KOPT-K1 (cell line): ENCODE data around the gene ERC2.

ENCODE experiments used
- H3K27ac ChIP-seq: fragments of 200-600 bp; sonication (generic); 2 replicates; pipeline ENCODE4 v1.5.1; 2016; ENCODE audit warnings: antibody characterized with exemption, mild to moderate bottlenecking, low read depth, low read length; ENCODE audit not compliant: poor library complexity, severe bottlenecking
- H3K36me3 ChIP-seq: fragments of 200-600 bp; sonication (generic); 2 replicates; pipeline ENCODE4 v1.5.1; 2017; ENCODE audit warnings: antibody characterized with exemption, mild to moderate bottlenecking, low read length, moderate library complexity; ENCODE audit not compliant: insufficient read depth
- H3K9me3 ChIP-seq: fragments of 200-600 bp; sonication (generic); 2 replicates; pipeline ENCODE4 v1.5.1; 2017; ENCODE audit warnings: antibody characterized with exemption, low read length, mild to moderate bottlenecking; ENCODE audit not compliant: insufficient read depth, poor library complexity, severe bottlenecking

Gene ERC2

GRCh38 chr3:55826097-55826496, 642.2 kb downstream of the ERC2 start:
- Histone ChIP-seq H3K27ac (no peak overlapping the region), H3K9me3 (no peaks in the 10 kb centered on the region), H3K36me3 (no peaks in the 10 kb centered on the region)

- Histone ChIP-seq H3K27ac (no peak overlapping the region), H3K9me3 (no peaks in the 10 kb centered on the region), H3K36me3 (no peaks in the 10 kb centered on the region)
Observed at GRCh38 chr3:55824406-55824805, 643.9 kb downstream of the ERC2 start.

GRCh38 chr3:55823829-55824228, 644.4 kb downstream of the ERC2 start:
- Histone ChIP-seq H3K9me3 (no peaks in the 10 kb centered on the region), H3K36me3 (no peaks in the 10 kb centered on the region), H3K27ac (no peak overlapping the region)

GRCh38 chr3:55823001-55823400, 645.3 kb downstream of the ERC2 start:
- Histone ChIP-seq H3K27ac (no peak overlapping the region), H3K9me3 (no peaks in the 10 kb centered on the region), H3K36me3 (no peaks in the 10 kb centered on the region)

- H3K27ac ChIP-seq, result no peak overlapping the region
- no peaks in the 10 kb centered on the region for H3K36me3 ChIP-seq
- H3K9me3 ChIP-seq, result no peaks in the 10 kb centered on the region
Observed at GRCh38 chr3:55819005-55819404, 649.3 kb downstream of the ERC2 start.

- H3K9me3 ChIP-seq, result no peaks in the 10 kb centered on the region
- H3K27ac ChIP-seq, result no peak overlapping the region
- no peaks in the 10 kb centered on the region for H3K36me3 ChIP-seq
Observed at GRCh38 chr3:55818485-55818884, 649.8 kb downstream of the ERC2 start.

- Histone ChIP-seq H3K9me3 (no peaks in the 10 kb centered on the region), H3K27ac (no peak overlapping the region), H3K36me3 (no peaks in the 10 kb centered on the region)
Observed at GRCh38 chr3:55816794-55817576, 651.3 kb downstream of the ERC2 start.

- no peak overlapping the region for H3K27ac ChIP-seq
- H3K9me3 ChIP-seq, result no peaks in the 10 kb centered on the region
- no peaks in the 10 kb centered on the region for H3K36me3 ChIP-seq
Observed at GRCh38 chr3:55815262-55815661, 653.0 kb downstream of the ERC2 start.

- no peaks in the 10 kb centered on the region for H3K9me3 ChIP-seq
- H3K27ac ChIP-seq, result no peak overlapping the region
- no peaks in the 10 kb centered on the region for H3K36me3 ChIP-seq
Observed at GRCh38 chr3:55813268-55814097, 654.8 kb downstream of the ERC2 start.

GRCh38 chr3:55812394-55813013, 655.8 kb downstream of the ERC2 start:
- no peak overlapping the region for H3K27ac ChIP-seq
- H3K36me3 ChIP-seq, result no peaks in the 10 kb centered on the region
- no peaks in the 10 kb centered on the region for H3K9me3 ChIP-seq

- Histone ChIP-seq H3K36me3 (no peaks in the 10 kb centered on the region), H3K9me3 (no peaks in the 10 kb centered on the region)
Observed at GRCh38 chr3:55807210-55807609, 661.1 kb downstream of the ERC2 start.

GRCh38 chr3:55805169-55805568, 663.1 kb downstream of the ERC2 start:
- Histone ChIP-seq H3K27ac (no peak overlapping the region), H3K36me3 (no peaks in the 10 kb centered on the region), H3K9me3 (no peaks in the 10 kb centered on the region)

More at GRCh38 chr3:55807210-55807609, 661.1 kb downstream of the ERC2 start:
- no peak overlapping the region for H3K27ac ChIP-seq

GRCh38 chr3:55804170-55805095, 663.8 kb downstream of the ERC2 start:
- no peaks in the 10 kb centered on the region for H3K9me3 ChIP-seq
- H3K27ac ChIP-seq, result no peak overlapping the region
- no peaks in the 10 kb centered on the region for H3K36me3 ChIP-seq

GRCh38 chr3:55802816-55803215, 665.5 kb downstream of the ERC2 start:
- Histone ChIP-seq H3K27ac (no peak overlapping the region), H3K36me3 (no peaks in the 10 kb centered on the region), H3K9me3 (no peaks in the 10 kb centered on the region)
